GM12878 (cell line): ENCODE measurements around the gene ARHGEF11. TPM values are rescaled to one million over a fixed set of nuclear protein-coding genes. Genes with fewer than 3 reads are reported as not detected.

Experiments
- ATAC-seq: fragments of 200-7000 bp; cut with Tn5 transposase; 3 replicates; pipeline ENCODE4 v1.9.1; 2020; ENCODE audit warnings: mild to moderate bottlenecking, moderate library complexity
- BruUV-seq: library from RNA; stranded (reverse); fragments of 400-500 nt; replicated peaks from 2 replicates; lab custom pipeline; 2021; lab: Mats Ljungman, UMichigan
- CTCF ChIA-PET: fragments of 300-600 bp; sonication (Branson Sonifier 250); formaldehyde crosslinking; extraction: SDS; loops from one replicate; lab custom pipeline; 2021; ENCODE audit warnings: inconsistent platforms; lab: Yijun Ruan, JAX
- POLR2A ChIA-PET: fragments of 350-600 bp; formaldehyde crosslinking; extraction: SDS; loops from one replicate; lab custom pipeline; 2021; ENCODE audit warnings: inconsistent platforms; lab: Charles Lee
- RAD21 ChIA-PET: fragments of 300-600 bp; sonication (Branson Sonifier 250); formaldehyde crosslinking; loops from one replicate; lab custom pipeline; 2023; ENCODE audit warnings: antibody characterized with exemption; ENCODE audit not compliant: unreplicated experiment; lab: Charles Lee
- SMC1A ChIA-PET: fragments of 300-600 bp; sonication (Branson Sonifier 250); formaldehyde crosslinking; loops from one replicate; lab custom pipeline; 2023; ENCODE audit not compliant: unreplicated experiment, uncharacterized antibody; lab: Charles Lee
- DNase-seq: peaks from one replicate; pipeline ENCODE4 v3.0.0-alpha.2; 2011; ENCODE audit warnings: low read depth, low spot score
- FAIRE-seq: peaks from 3 replicates; lab custom pipeline; 2011; peaks lifted over from hg19 to GRCh38; lab: Jason Lieb, UNC
- H2AFZ ChIP-seq: 2 replicates; pipeline ENCODE4 v1.6.0; 2011; ENCODE audit warnings: low read depth, low read length, control low read depth; ENCODE audit not compliant: control insufficient read depth
- H3K27ac ChIP-seq: 2 replicates; pipeline ENCODE4 v1.5.1; 2011; ENCODE audit warnings: control low read depth; ENCODE audit not compliant: control insufficient read depth, insufficient read depth
- H3K27me3 ChIP-seq, 2 experiments: replicated peaks in 1 of 2; 2 replicates each; pipeline versions ENCODE4 v1.6.0 to v1.6.1; 2011; ENCODE audit warnings: low read length in 1 of 2; ENCODE audit not compliant: control insufficient read depth in 2 of 2, insufficient read depth in 2 of 2
- H3K36me3 ChIP-seq, 2 experiments: 2 replicates each; pipeline ENCODE4 v1.5.1; 2011; ENCODE audit warnings: low read length in 1 of 2; ENCODE audit not compliant: control insufficient read depth in 2 of 2, insufficient read depth in 2 of 2
- H3K4me1 ChIP-seq: 2 replicates; pipeline ENCODE4 v1.6.1; 2011; ENCODE audit warnings: mild to moderate bottlenecking, low read length, moderate library complexity, mixed read lengths; ENCODE audit not compliant: control insufficient read depth, insufficient read depth
- H3K4me2 ChIP-seq: 2 replicates; pipeline ENCODE4 v1.6.0; 2011; ENCODE audit warnings: control low read depth; ENCODE audit not compliant: control insufficient read depth, insufficient read depth
- H3K4me3 ChIP-seq: fragments of 200-600 bp; sonication (generic); 2 replicates; pipeline ENCODE4 v1.5.1; 2016
- H3K79me2 ChIP-seq: 2 replicates; pipeline ENCODE4 v1.6.0; 2011; ENCODE audit warnings: low read length; ENCODE audit not compliant: control insufficient read depth, insufficient read depth
- H3K9ac ChIP-seq: 2 replicates; pipeline ENCODE4 v1.8.0; 2011; ENCODE audit warnings: low read length, control low read depth, mixed read lengths; ENCODE audit not compliant: control insufficient read depth, insufficient read depth
- H3K9me3 ChIP-seq: replicated peaks from 3 replicates; pipeline ENCODE4 v1.5.1; 2011; ENCODE audit warnings: mild to moderate bottlenecking, low read length; ENCODE audit not compliant: control insufficient read depth, insufficient read depth
- H4K20me1 ChIP-seq: 2 replicates; pipeline ENCODE4 v1.6.0; 2011; ENCODE audit not compliant: control insufficient read depth, insufficient read depth
- CTCF ChIP-seq, 3 experiments: IDR thresholded peaks in 2 of 3; conservative IDR thresholded peaks in 1 of 3; 2 replicates each; pipeline ENCODE4 v1.5.1; 2011; ENCODE audit warnings: low read depth in 3 of 3, low read length in 3 of 3, mild to moderate bottlenecking in 3 of 3, control low read depth in 2 of 3, moderate library complexity in 2 of 3, inconsistent platforms in 1 of 3, mixed read lengths in 1 of 3; ENCODE audit not compliant: control insufficient read depth in 2 of 3, insufficient read depth in 1 of 3; ENCODE audit errors: extremely low read depth in 1 of 3
- JUND ChIP-seq: IDR thresholded peaks from 2 replicates; pipeline ENCODE4 v1.6.1; 2012; ENCODE audit warnings: low read depth, mild to moderate bottlenecking, low read length, improper control_type of control experiment, moderate library complexity
- MEF2A ChIP-seq: IDR thresholded peaks from 2 replicates; pipeline ENCODE4 v1.6.1; 2011; ENCODE audit warnings: low read depth, mild to moderate bottlenecking, low read length, moderate library complexity; ENCODE audit not compliant: insufficient read depth
- MTA2 ChIP-seq: fragments of 450-650 bp; IDR thresholded peaks from 2 replicates; pipeline ENCODE4 v1.6.1; 2016; ENCODE audit warnings: low read depth, mild to moderate bottlenecking, moderate library complexity
- SREBF1 ChIP-seq: IDR thresholded peaks from 2 replicates; pipeline ENCODE4 v1.6.1; 2012; ENCODE audit warnings: mild to moderate bottlenecking, low read length
- STAT1 ChIP-seq: fragments of 450-650 bp; conservative IDR thresholded peaks from 2 replicates; pipeline ENCODE4 v1.6.1; 2014; ENCODE audit warnings: antibody characterized with exemption, mild to moderate bottlenecking
- SUPT20H ChIP-seq: IDR thresholded peaks from 2 replicates; pipeline ENCODE4 v1.6.1; 2011; ENCODE audit warnings: low read depth, mild to moderate bottlenecking, low read length, moderate library complexity, borderline replicate concordance; ENCODE audit not compliant: control insufficient read depth
- ZBED1 ChIP-seq: IDR thresholded peaks from 2 replicates; pipeline ENCODE4 v1.6.1; 2016; ENCODE audit warnings: borderline replicate concordance
- ZNF24 ChIP-seq: fragments of 450-650 bp; IDR thresholded peaks from 2 replicates; pipeline ENCODE4 v1.6.1; 2017; ENCODE audit warnings: antibody characterized with exemption, mild to moderate bottlenecking
- WGBS: methylation state at CpG from one replicate; pipeline ENCODE4 v1.1.6; 2016; ENCODE audit warnings: low lambda C conversion rate; ENCODE audit not compliant: insufficient replicate concordance, insufficient coverage; ENCODE audit errors: missing lambda C conversion rate; 5-methylcytosine and 5-hydroxymethylcytosine counted together
- in situ Hi-C: fragments of 300-500 bp; cut with MboI; formaldehyde crosslinking; loops from 9 replicates; pipeline ENCODE4 v1.14.3; 2018; ENCODE audit warnings: mixed read lengths
- intact Hi-C: fragments of 100-400 bp; cut with micrococcal nuclease; formaldehyde crosslinking; loops from one replicate; pipeline ENCODE4 v1.14.2; 2022; ENCODE audit not compliant: unreplicated experiment
- polyA plus RNA-seq, 11 experiments: library from polyadenylated mRNA; depleted of rRNA in 4 of 11; unstranded in 6 of 11; stranded (reverse) in 5 of 11; fragments of >200 nt; fragmentation: Nextera tagmentation in 4 of 11; fragmentation: Illumina TruSeq in 1 of 11; extraction: Ambion mirVana in 4 of 11; extraction: Trizol in 1 of 11; gene quantifications; 1 replicate in 1 of 11; 2 replicates in 10 of 11; pipeline versions ENCODE4 v1.2.1 to v1.2.3, GENCODE V29; 2011 to 2016; ENCODE audit warnings: inconsistent platforms in 2 of 11, missing spikeins in 2 of 11, low read depth in 1 of 11
- total RNA-seq, 4 experiments: library from RNA; depleted of rRNA in 3 of 4; stranded (reverse); fragments of >200 nt in 3 of 4; fragmentation: Illumina TruSeq in 1 of 4; extraction: Trizol in 1 of 4; gene quantifications; 2 replicates each; pipeline versions ENCODE4 v1.2.1 to v1.2.3, GENCODE V29; 2013 to 2021
- TF ChIP-seq, protein P1 (sequence below): IDR thresholded peaks from 2 replicates; pipeline ENCODE4 v1.6.1; 2012; ENCODE audit warnings: low read depth, low read length, improper control_type of control experiment
- TF ChIP-seq, protein P2 (sequence below): IDR thresholded peaks from 2 replicates; pipeline ENCODE4 v1.6.1; 2012; ENCODE audit warnings: low read depth, low read length, improper control_type of control experiment
- TF ChIP-seq, protein P3 (sequence below): fragments of 450-650 bp; IDR thresholded peaks from 2 replicates; pipeline ENCODE4 v1.6.1; 2017; ENCODE audit warnings: antibody characterized with exemption, mild to moderate bottlenecking, moderate library complexity

ARHGEF11 gene
- total and polyA plus RNA-seq, 10 of the 15 experiments (the other 5 are each of a cell fraction or from before 2014, with no cell fraction given) = 0.05 to 12.7 (median 1.8) TPM

- H3K4me3 ChIP-seq = no peak overlapping the region
- no peaks in the 10 kb centered on the region for H3K27me3 ChIP-seq
- FAIRE-seq (no peak), DNase-seq (no peak), ATAC-seq (no peak)
- H3K9ac ChIP-seq = no peak overlapping the region
- no peak overlapping the region for H3K27ac ChIP-seq
- peaks cover 0 to 12% of the 10 kb centered on the region in 2 experiments; a peak in 2 of 4 replicates for H3K36me3 ChIP-seq
- no peaks in the 10 kb centered on the region for H4K20me1 ChIP-seq
- 88% methylated on average over 1 of the region's 1 CpG for WGBS
- ChIA-PET POLR2A (no interaction called here), RAD21 (no interaction called here), CTCF (no interaction called here), SMC1A (no interaction called here)
- no peak overlapping the region for H3K4me2 ChIP-seq
- no peaks in the 10 kb centered on the region for H3K79me2 ChIP-seq
- H2AFZ ChIP-seq = no peak overlapping the region
- in situ Hi-C loops = no loop called here
- H3K4me1 ChIP-seq = no peaks in the 10 kb centered on the region
- BruUV-seq = no TSS peak
- TF ChIP-seq SUPT20H (no peak), ZNF24 (peak; percentile 61; the same call in 1 of the 2 replicates)
- TF ChIP-seq, all 136 proteins: peak for 1
- H3K9me3 ChIP-seq = no peaks in the 10 kb centered on the region
- intact Hi-C loops = no loop called here
Observed at GRCh38 chr1:156944268-156944667, 101.3 kb downstream of the ARHGEF11 start.

DNA sequence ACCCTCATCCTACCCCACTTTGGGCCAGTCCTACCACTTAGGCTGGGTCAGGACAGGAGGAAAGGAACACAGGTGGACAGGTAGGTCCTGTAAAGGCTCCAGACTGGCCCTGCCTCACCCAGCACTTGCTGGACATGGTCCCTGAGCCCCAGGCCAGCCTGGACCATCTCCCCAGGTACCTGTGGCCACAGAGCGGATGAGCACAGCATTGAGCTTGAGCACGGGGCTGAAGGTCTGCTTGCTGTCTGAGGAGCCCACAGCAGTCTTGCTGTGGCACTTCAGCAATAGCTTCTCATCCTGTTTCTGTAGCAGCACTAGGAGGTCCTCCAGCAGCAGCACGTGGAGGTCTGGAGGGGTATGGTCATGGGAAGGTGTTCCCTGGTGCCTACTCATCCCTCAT lies 101.8 kb downstream of the ARHGEF11 start:
- RAD21 ChIA-PET = no interaction called here
- CTCF ChIA-PET = no interaction called here
- no peaks in the 10 kb centered on the region for H3K4me1 ChIP-seq
- in situ Hi-C loops = no loop called here
- no peaks in the 10 kb centered on the region for H3K27me3 ChIP-seq
- no peak overlapping the region for H2AFZ ChIP-seq
- no peaks in the 10 kb centered on the region for H3K9me3 ChIP-seq
- ATAC-seq (no peak), DNase-seq (no peak), FAIRE-seq (no peak)
- peaks cover 0 to 12% of the 10 kb centered on the region in 2 experiments; a peak in 2 of 4 replicates for H3K36me3 ChIP-seq
- intact Hi-C loops = no loop called here
- no peaks in the 10 kb centered on the region for H3K79me2 ChIP-seq
- SMC1A ChIA-PET = no interaction called here
- no TSS peak for BruUV-seq
- H3K9ac ChIP-seq = no peak overlapping the region
- POLR2A ChIA-PET = no interaction called here
- H4K20me1 ChIP-seq = no peaks in the 10 kb centered on the region
- H3K4me3 ChIP-seq = no peak overlapping the region
- H3K27ac ChIP-seq = no peak overlapping the region
- WGBS = 65% methylated on average over 3 of the region's 3 CpGs
- H3K4me2 ChIP-seq = no peak overlapping the region
- TF ChIP-seq, protein P1, sequence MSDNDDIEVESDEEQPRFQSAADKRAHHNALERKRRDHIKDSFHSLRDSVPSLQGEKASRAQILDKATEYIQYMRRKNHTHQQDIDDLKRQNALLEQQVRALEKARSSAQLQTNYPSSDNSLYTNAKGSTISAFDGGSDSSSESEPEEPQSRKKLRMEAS = no peak
- TF ChIP-seq STAT1 = no peak
- TF ChIP-seq JUND = no peak
- no peak for TF ChIP-seq CTCF (IDR thresholded peaks at IDR 0.05 in 2 of 3, conservative IDR thresholded peaks at IDR 0.05 in 1 of 3; ENCODE audit: control insufficient read depth in 2 of 3, extremely low read depth in 1 of 3, insufficient read depth in 1 of 3, low read depth in 3 of 3, low read length in 3 of 3)
- TF ChIP-seq, protein P2, sequence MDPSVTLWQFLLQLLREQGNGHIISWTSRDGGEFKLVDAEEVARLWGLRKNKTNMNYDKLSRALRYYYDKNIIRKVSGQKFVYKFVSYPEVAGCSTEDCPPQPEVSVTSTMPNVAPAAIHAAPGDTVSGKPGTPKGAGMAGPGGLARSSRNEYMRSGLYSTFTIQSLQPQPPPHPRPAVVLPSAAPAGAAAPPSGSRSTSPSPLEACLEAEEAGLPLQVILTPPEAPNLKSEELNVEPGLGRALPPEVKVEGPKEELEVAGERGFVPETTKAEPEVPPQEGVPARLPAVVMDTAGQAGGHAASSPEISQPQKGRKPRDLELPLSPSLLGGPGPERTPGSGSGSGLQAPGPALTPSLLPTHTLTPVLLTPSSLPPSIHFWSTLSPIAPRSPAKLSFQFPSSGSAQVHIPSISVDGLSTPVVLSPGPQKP = no peak
- TF ChIP-seq, protein P3, sequence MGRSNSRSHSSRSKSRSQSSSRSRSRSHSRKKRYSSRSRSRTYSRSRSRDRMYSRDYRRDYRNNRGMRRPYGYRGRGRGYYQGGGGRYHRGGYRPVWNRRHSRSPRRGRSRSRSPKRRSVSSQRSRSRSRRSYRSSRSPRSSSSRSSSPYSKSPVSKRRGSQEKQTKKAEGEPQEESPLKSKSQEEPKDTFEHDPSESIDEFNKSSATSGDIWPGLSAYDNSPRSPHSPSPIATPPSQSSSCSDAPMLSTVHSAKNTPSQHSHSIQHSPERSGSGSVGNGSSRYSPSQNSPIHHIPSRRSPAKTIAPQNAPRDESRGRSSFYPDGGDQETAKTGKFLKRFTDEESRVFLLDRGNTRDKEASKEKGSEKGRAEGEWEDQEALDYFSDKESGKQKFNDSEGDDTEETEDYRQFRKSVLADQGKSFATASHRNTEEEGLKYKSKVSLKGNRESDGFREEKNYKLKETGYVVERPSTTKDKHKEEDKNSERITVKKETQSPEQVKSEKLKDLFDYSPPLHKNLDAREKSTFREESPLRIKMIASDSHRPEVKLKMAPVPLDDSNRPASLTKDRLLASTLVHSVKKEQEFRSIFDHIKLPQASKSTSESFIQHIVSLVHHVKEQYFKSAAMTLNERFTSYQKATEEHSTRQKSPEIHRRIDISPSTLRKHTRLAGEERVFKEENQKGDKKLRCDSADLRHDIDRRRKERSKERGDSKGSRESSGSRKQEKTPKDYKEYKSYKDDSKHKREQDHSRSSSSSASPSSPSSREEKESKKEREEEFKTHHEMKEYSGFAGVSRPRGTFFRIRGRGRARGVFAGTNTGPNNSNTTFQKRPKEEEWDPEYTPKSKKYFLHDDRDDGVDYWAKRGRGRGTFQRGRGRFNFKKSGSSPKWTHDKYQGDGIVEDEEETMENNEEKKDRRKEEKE = no peak
- TF ChIP-seq ZBED1 = no peak
- no peak for TF ChIP-seq SREBF1
- TF ChIP-seq MTA2 = no peak
- TF ChIP-seq MEF2A = no peak
